Measurements from ENCODE around the gene CARD14. TPM values are rescaled to one million over a fixed set of nuclear protein-coding genes. Genes with fewer than 3 reads are reported as not detected.
A peak's percentile ranks its signal among the peaks of the same experiment; 100 is the strongest.

Gene CARD14
- total and polyA plus RNA-seq, 2 experiments from 2014 or later, result 0.08 to 0.52 TPM

DNA sequence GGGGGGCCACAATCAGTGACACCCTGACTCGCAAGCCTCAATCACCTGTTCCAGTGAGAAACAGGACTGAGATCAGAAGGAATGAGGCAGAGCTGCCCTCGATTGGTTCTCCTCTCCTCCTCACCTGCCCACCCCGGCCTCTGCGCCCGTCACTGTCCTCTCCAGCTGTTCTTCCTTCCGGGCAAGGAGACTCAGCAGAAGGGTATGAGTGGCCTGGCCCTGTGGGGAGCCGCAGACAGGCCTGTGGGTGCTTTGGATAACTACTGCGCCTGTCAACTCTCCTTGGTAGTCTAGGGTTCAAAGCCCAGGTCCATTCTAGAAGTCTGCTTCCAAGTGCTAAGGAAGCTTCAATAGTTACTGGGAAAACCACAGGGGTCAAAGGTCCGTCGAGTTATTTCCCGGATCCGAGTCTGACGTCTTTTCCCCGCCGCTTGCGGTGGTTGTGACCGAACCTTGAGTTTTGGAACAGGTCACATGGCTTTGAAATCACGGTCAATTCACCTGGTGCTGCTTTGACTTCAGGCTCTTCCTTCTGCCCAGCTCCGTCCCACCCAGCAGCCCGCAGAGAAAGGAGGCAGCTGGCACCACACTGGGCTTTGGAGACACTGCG, 8.3 kb downstream of the CARD14 start:
- H3K4me3 ChIP-seq, result no peak overlapping the region
- ATAC-seq, result no peak

More for the DNA sequence above, 8.3 kb downstream of the CARD14 start:
- H3F3A ChIP-seq (replicated peaks; ENCODE audit: low read depth), result no peaks in the 10 kb centered on the region
- no peaks in the 10 kb centered on the region for H3K79me2 ChIP-seq (replicated peaks; ENCODE audit: insufficient read depth)
- H3K27me3 ChIP-seq (ENCODE audit: insufficient read depth), result no peaks in the 10 kb centered on the region
- Mint-ChIP-seq H3K27me3 (ENCODE audit: insufficient read depth, low read depth, poor library complexity) (peaks cover 11% of the 10 kb centered on the region), H3K36me3 (ENCODE audit: low read depth) (no peaks in the 10 kb centered on the region), H3K4me3 (no peak overlapping the region), H3K9me3 (no peaks in the 10 kb centered on the region), H3K27ac (no peak overlapping the region), H3K4me1 (peaks cover 4% of the 10 kb centered on the region)
- H4K20me1 ChIP-seq (replicated peaks; ENCODE audit: insufficient read depth), result no peaks in the 10 kb centered on the region
- no peaks in the 10 kb centered on the region for H3K36me3 ChIP-seq (ENCODE audit: insufficient read depth)
- peak overlapping the region; percentile 63; the same call in 1 of the 2 replicates for H2AFZ ChIP-seq
- DNase-seq (ENCODE audit: low spot score), result no peak
- H3K4me1 ChIP-seq (ENCODE audit: insufficient read depth), result no peaks in the 10 kb centered on the region
- no peak overlapping the region for H3K27ac ChIP-seq (ENCODE audit: low read depth)
- H3K4me2 ChIP-seq, result no peak overlapping the region
- no peak for TF ChIP-seq NANOG (IDR thresholded peaks at IDR 0.05; ENCODE audit: borderline replicate concordance)
- TF ChIP-seq, protein P1, sequence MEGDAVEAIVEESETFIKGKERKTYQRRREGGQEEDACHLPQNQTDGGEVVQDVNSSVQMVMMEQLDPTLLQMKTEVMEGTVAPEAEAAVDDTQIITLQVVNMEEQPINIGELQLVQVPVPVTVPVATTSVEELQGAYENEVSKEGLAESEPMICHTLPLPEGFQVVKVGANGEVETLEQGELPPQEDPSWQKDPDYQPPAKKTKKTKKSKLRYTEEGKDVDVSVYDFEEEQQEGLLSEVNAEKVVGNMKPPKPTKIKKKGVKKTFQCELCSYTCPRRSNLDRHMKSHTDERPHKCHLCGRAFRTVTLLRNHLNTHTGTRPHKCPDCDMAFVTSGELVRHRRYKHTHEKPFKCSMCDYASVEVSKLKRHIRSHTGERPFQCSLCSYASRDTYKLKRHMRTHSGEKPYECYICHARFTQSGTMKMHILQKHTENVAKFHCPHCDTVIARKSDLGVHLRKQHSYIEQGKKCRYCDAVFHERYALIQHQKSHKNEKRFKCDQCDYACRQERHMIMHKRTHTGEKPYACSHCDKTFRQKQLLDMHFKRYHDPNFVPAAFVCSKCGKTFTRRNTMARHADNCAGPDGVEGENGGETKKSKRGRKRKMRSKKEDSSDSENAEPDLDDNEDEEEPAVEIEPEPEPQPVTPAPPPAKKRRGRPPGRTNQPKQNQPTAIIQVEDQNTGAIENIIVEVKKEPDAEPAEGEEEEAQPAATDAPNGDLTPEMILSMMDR (conservative IDR thresholded peaks at IDR 0.05; ENCODE audit: low read depth in 2 of 2), result no peak
- no peak for TF ChIP-seq ZNF331 (CRISPR knock-in tag; IDR thresholded peaks at IDR 0.05; ENCODE audit: low read depth)
- no peak for TF ChIP-seq JUNB (IDR thresholded peaks at IDR 0.05; ENCODE audit: unreplicated experiment)
- TF ChIP-seq EZH2 (IDR thresholded peaks at IDR 0.05; ENCODE audit: low read depth, unreplicated experiment), result no peak
- TF ChIP-seq, protein P2, sequence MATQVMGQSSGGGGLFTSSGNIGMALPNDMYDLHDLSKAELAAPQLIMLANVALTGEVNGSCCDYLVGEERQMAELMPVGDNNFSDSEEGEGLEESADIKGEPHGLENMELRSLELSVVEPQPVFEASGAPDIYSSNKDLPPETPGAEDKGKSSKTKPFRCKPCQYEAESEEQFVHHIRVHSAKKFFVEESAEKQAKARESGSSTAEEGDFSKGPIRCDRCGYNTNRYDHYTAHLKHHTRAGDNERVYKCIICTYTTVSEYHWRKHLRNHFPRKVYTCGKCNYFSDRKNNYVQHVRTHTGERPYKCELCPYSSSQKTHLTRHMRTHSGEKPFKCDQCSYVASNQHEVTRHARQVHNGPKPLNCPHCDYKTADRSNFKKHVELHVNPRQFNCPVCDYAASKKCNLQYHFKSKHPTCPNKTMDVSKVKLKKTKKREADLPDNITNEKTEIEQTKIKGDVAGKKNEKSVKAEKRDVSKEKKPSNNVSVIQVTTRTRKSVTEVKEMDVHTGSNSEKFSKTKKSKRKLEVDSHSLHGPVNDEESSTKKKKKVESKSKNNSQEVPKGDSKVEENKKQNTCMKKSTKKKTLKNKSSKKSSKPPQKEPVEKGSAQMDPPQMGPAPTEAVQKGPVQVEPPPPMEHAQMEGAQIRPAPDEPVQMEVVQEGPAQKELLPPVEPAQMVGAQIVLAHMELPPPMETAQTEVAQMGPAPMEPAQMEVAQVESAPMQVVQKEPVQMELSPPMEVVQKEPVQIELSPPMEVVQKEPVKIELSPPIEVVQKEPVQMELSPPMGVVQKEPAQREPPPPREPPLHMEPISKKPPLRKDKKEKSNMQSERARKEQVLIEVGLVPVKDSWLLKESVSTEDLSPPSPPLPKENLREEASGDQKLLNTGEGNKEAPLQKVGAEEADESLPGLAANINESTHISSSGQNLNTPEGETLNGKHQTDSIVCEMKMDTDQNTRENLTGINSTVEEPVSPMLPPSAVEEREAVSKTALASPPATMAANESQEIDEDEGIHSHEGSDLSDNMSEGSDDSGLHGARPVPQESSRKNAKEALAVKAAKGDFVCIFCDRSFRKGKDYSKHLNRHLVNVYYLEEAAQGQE (IDR thresholded peaks at IDR 0.05; ENCODE audit: unreplicated experiment), result no peak
- TF ChIP-seq, protein P3, sequence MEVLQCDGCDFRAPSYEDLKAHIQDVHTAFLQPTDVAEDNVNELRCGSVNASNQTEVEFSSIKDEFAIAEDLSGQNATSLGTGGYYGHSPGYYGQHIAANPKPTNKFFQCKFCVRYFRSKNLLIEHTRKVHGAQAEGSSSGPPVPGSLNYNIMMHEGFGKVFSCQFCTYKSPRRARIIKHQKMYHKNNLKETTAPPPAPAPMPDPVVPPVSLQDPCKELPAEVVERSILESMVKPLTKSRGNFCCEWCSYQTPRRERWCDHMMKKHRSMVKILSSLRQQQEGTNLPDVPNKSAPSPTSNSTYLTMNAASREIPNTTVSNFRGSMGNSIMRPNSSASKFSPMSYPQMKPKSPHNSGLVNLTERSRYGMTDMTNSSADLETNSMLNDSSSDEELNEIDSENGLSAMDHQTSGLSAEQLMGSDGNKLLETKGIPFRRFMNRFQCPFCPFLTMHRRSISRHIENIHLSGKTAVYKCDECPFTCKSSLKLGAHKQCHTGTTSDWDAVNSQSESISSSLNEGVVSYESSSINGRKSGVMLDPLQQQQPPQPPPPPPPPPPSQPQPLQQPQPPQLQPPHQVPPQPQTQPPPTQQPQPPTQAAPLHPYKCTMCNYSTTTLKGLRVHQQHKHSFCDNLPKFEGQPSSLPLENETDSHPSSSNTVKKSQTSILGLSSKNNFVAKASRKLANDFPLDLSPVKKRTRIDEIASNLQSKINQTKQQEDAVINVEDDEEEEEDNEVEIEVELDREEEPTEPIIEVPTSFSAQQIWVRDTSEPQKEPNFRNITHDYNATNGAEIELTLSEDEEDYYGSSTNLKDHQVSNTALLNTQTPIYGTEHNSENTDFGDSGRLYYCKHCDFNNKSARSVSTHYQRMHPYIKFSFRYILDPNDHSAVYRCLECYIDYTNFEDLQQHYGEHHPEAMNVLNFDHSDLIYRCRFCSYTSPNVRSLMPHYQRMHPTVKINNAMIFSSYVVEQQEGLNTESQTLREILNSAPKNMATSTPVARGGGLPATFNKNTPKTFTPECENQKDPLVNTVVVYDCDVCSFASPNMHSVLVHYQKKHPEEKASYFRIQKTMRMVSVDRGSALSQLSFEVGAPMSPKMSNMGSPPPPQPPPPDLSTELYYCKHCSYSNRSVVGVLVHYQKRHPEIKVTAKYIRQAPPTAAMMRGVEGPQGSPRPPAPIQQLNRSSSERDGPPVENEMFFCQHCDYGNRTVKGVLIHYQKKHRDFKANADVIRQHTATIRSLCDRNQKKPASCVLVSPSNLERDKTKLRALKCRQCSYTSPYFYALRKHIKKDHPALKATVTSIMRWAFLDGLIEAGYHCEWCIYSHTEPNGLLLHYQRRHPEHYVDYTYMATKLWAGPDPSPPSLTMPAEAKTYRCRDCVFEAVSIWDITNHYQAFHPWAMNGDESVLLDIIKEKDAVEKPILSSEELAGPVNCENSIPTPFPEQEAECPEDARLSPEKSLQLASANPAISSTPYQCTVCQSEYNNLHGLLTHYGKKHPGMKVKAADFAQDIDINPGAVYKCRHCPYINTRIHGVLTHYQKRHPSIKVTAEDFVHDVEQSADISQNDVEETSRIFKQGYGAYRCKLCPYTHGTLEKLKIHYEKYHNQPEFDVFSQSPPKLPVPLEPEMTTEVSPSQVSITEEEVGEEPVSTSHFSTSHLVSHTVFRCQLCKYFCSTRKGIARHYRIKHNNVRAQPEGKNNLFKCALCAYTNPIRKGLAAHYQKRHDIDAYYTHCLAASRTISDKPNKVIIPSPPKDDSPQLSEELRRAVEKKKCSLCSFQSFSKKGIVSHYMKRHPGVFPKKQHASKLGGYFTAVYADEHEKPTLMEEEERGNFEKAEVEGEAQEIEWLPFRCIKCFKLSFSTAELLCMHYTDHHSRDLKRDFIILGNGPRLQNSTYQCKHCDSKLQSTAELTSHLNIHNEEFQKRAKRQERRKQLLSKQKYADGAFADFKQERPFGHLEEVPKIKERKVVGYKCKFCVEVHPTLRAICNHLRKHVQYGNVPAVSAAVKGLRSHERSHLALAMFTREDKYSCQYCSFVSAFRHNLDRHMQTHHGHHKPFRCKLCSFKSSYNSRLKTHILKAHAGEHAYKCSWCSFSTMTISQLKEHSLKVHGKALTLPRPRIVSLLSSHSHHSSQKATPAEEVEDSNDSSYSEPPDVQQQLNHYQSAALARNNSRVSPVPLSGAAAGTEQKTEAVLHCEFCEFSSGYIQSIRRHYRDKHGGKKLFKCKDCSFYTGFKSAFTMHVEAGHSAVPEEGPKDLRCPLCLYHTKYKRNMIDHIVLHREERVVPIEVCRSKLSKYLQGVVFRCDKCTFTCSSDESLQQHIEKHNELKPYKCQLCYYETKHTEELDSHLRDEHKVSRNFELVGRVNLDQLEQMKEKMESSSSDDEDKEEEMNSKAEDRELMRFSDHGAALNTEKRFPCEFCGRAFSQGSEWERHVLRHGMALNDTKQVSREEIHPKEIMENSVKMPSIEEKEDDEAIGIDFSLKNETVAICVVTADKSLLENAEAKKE (CRISPR knock-in tag; IDR thresholded peaks at IDR 0.05), result no peak
- TF ChIP-seq, protein P4, sequence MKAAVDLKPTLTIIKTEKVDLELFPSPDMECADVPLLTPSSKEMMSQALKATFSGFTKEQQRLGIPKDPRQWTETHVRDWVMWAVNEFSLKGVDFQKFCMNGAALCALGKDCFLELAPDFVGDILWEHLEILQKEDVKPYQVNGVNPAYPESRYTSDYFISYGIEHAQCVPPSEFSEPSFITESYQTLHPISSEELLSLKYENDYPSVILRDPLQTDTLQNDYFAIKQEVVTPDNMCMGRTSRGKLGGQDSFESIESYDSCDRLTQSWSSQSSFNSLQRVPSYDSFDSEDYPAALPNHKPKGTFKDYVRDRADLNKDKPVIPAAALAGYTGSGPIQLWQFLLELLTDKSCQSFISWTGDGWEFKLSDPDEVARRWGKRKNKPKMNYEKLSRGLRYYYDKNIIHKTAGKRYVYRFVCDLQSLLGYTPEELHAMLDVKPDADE (IDR thresholded peaks at IDR 0.05), result no peak
- no peak for TF ChIP-seq CREB1 (CRISPR knock-in tag; IDR thresholded peaks at IDR 0.05; ENCODE audit: low read depth)
- no peak for TF ChIP-seq POLR2AphosphoS5 (IDR thresholded peaks at IDR 0.05; ENCODE audit: low read depth)
- no peak for TF ChIP-seq ZNF114 (CRISPR knock-in tag; IDR thresholded peaks at IDR 0.05)
- no peak for TF ChIP-seq STAT1 (IDR thresholded peaks at IDR 0.05; ENCODE audit: unreplicated experiment)
- TF ChIP-seq EZH2phosphoT487 (IDR thresholded peaks at IDR 0.05; ENCODE audit: unreplicated experiment), result no peak
- no peaks in the 10 kb centered on the region for H3K9me2 ChIP-seq (ENCODE audit: insufficient read depth)
